Tibial artery (tissue), 4 donors: ENCODE results near the gene GALNT14.

Experiments used
- DNase-seq, 2 donors: peaks; one replicate each; pipeline ENCODE4 v3.0.0-alpha.2; 2019
- H3K27ac ChIP-seq, 2 donors: fragments of 200-600 bp; sonication (generic) in 1 of 2; 1 replicate in 1 of 2; 2 replicates in 1 of 2; pipeline ENCODE4 v1.5.1; 2018 to 2019; ENCODE audit warnings: mild to moderate bottlenecking in 1 of 2
- H3K27me3 ChIP-seq, 2 donors: fragments of 200-600 bp; sonication (generic) in 1 of 2; one replicate each; pipeline versions ENCODE4 v1.5.1 to v1.6.0; 2016 to 2019
- H3K36me3 ChIP-seq, 3 donors: fragments of 200-600 bp; sonication (generic) in 2 of 3; one replicate each; pipeline ENCODE4 v1.5.1; 2016 to 2019; ENCODE audit warnings: mild to moderate bottlenecking in 2 of 3
- H3K4me1 ChIP-seq, 4 donors: fragments of 200-600 bp; sonication (generic) in 2 of 4; 1 replicate in 3 of 4; 2 replicates in 1 of 4; pipeline ENCODE4 v1.5.1; 2016 to 2019
- H3K4me3 ChIP-seq, 2 donors: fragments of 200-600 bp; sonication (generic) in 1 of 2; 1 replicate in 1 of 2; 2 replicates in 1 of 2; pipeline ENCODE4 v1.5.1; 2018 to 2019; ENCODE audit warnings: mild to moderate bottlenecking in 2 of 2
- H3K9me3 ChIP-seq, 3 donors: fragments of 200-600 bp; sonication (generic) in 1 of 3; one replicate each; pipeline ENCODE4 v1.5.1; 2016 to 2019
- intact Hi-C: fragments of 100-400 bp; cut with DNase I; formaldehyde crosslinking; loops from one replicate; pipeline ENCODE4 v1.15.0; 2023; ENCODE audit warnings: low total_unique reads
- TF ChIP-seq, protein P1 (sequence below), 2 experiments: fragments of 200-600 bp in 1 of 2; fragments of 450-650 bp in 1 of 2; IDR thresholded peaks; one replicate each; pipeline ENCODE4 v1.5.1; 2017 to 2019; ENCODE audit warnings: antibody characterized with exemption in 2 of 2, mild to moderate bottlenecking in 1 of 2, moderate library complexity in 1 of 2

The GALNT14 gene

DNA sequence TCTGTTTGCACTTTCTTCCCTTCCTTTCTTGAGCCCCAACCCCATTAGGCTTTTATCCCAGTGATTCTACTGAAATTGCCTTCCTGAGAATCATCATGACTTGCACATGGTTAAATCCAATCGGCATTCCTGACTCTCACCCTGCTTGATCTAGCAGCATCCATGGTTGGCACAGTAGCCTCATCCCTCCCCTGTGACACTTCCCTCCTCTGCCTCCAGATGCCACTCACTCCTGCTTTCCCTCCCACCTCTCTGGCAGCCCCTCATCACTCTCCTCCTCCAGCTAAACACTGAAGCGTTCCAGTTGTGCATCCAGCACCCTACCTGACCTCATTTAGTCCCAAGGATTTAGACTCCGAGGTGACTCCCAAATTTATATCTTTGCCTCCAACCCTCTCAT lies 114.7 kb downstream of the GALNT14 start:
- Histone ChIP-seq H3K27me3 (no peaks in the 10 kb centered on the region), H3K4me1 (no peaks in the 10 kb centered on the region), H3K36me3 (no peaks in the 10 kb centered on the region), H3K4me3 (no peak overlapping the region), H3K27ac (no peak overlapping the region), H3K9me3 (no peaks in the 10 kb centered on the region)
- TF ChIP-seq, protein P1, sequence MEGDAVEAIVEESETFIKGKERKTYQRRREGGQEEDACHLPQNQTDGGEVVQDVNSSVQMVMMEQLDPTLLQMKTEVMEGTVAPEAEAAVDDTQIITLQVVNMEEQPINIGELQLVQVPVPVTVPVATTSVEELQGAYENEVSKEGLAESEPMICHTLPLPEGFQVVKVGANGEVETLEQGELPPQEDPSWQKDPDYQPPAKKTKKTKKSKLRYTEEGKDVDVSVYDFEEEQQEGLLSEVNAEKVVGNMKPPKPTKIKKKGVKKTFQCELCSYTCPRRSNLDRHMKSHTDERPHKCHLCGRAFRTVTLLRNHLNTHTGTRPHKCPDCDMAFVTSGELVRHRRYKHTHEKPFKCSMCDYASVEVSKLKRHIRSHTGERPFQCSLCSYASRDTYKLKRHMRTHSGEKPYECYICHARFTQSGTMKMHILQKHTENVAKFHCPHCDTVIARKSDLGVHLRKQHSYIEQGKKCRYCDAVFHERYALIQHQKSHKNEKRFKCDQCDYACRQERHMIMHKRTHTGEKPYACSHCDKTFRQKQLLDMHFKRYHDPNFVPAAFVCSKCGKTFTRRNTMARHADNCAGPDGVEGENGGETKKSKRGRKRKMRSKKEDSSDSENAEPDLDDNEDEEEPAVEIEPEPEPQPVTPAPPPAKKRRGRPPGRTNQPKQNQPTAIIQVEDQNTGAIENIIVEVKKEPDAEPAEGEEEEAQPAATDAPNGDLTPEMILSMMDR (IDR thresholded peaks at IDR 0.05), result no peak
- no peak for DNase-seq
- intact Hi-C loops, result no loop called here

DNA sequence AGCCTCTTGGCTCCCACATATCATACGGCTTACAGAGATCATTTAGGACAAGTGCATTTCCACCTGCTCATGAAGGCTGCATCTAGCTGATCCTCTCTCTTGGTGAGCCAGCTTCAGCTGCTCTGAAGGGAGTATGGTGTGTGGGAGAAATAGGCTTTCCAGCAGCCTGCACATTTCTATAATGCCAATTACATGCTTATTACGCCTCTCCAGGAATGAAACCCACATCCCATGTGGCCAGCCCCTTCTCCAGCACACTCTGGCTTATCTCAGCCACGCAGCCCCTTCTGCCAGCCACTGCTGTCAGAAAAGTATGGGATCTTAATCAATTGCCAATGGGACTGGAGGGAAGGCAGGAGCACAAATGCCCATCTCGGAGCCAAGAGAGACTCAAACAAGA lies 117.5 kb downstream of the GALNT14 start:
- no peak for DNase-seq
- TF ChIP-seq, protein P1 (IDR thresholded peaks at IDR 0.05), result no peak

DNA sequence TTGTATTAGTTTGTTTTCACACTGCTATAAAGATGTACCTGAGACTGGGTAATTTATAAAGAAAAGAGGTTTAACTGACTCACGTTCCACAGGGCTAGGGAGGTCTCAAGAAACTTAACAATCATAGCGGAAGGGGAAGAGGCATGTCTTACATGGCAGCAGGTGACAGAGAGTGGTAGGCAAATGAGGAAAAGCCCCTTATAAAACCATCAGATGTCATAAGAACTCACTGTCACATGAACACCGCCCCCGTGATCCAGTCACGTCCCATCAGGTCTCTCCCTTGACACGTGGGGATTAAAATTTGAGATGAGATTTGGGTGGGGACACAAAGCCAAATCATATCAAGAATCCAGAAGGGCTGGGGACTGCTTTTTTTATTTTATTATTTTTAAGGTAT lies 120.0 kb downstream of the GALNT14 start:
- Histone ChIP-seq H3K9me3 (no peaks in the 10 kb centered on the region), H3K27me3 (no peaks in the 10 kb centered on the region), H3K4me3 (no peak overlapping the region), H3K27ac (no peak overlapping the region), H3K36me3 (no peaks in the 10 kb centered on the region), H3K4me1 (no peaks in the 10 kb centered on the region)
- no peak for DNase-seq
- intact Hi-C loops, result no loop called here
- TF ChIP-seq, protein P1 (IDR thresholded peaks at IDR 0.05), result no peak

More for the DNA sequence above, 117.5 kb downstream of the GALNT14 start:
- intact Hi-C loops, result no loop called here
- Histone ChIP-seq H3K4me1 (no peaks in the 10 kb centered on the region), H3K36me3 (no peaks in the 10 kb centered on the region), H3K9me3 (no peaks in the 10 kb centered on the region), H3K4me3 (no peak overlapping the region), H3K27ac (no peak overlapping the region), H3K27me3 (no peaks in the 10 kb centered on the region)

DNA sequence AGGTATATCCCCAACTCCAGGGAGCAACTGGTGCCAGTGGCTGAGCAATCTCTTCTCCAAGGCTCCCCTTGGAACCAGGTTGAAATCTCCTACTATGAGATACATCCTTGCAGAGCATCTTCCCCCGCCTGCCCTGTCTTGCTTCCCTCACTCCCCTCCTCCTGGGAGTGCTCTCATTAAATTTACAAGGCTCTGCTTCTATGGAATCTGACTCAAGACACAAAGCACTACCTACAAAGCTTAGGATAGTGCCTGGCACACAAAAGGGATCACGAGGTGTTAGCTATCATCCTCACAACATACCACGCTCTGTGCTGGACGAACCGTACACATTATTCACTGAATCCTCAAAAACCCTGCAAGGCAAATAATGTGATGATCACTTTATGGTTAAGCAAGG lies 121.6 kb downstream of the GALNT14 start:
- TF ChIP-seq, protein P1 (IDR thresholded peaks at IDR 0.05), result no peak
- no peak for DNase-seq
- intact Hi-C loops, result no loop called here
- no peaks in the 10 kb centered on the region for H3K36me3 ChIP-seq
- H3K4me3 ChIP-seq, result no peak overlapping the region
- no peaks in the 10 kb centered on the region for H3K4me1 ChIP-seq
- no peak overlapping the region for H3K27ac ChIP-seq
- no peaks in the 10 kb centered on the region for H3K9me3 ChIP-seq
- H3K27me3 ChIP-seq, result peaks cover 0 to 9% of the 10 kb centered on the region in 2 donors

DNA sequence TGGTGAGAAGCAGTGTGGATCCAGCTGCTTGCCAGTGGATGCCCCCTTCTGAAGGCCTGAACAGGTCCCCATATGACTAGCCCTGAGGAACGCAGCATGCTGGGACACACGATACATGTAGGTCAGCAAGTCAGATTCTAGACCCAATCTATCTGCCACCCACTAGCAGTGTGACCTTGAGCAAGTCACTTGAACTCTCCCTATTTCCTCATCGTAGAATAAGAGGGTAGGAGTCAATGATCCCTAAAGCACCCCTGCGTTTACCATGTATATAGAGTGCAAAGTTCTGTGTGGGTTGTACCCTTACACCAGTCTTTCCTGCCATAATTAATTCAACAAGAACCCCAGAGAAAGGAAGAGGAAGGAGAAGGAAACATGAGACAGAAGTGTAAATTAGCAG lies 123.7 kb downstream of the GALNT14 start:
- Histone ChIP-seq H3K4me1 (no peaks in the 10 kb centered on the region), H3K27ac (no peak overlapping the region), H3K27me3 (peaks cover 0 to 16% of the 10 kb centered on the region in 2 donors), H3K9me3 (no peaks in the 10 kb centered on the region), H3K36me3 (no peaks in the 10 kb centered on the region), H3K4me3 (no peak overlapping the region)
- DNase-seq, result no peak
- intact Hi-C loops, result no loop called here
- TF ChIP-seq, protein P1 (IDR thresholded peaks at IDR 0.05), result no peak

DNA sequence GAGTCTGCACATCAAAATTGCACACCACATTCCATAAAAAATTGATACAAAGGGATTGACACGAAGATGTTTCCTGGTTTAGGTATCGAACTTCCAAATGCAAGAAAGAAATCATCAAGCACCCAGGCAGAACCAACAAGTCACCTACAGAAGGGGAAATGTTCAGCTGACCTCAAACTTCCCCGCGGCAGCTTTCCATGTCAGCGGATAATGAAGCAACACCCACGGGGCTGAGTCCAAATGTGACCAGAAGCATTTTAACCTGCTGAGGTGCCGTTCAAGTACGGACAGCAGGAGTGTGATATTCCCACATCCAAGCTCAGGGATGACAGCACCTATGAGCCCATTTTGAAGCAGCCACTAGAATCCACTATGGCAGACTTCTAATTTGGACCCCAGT lies 124.9 kb downstream of the GALNT14 start:
- Histone ChIP-seq H3K4me3 (no peak overlapping the region), H3K36me3 (no peaks in the 10 kb centered on the region), H3K9me3 (no peaks in the 10 kb centered on the region), H3K4me1 (peaks cover 0 to 7% (median 0%) of the 10 kb centered on the region in 4 donors), H3K27me3 (peaks cover 0 to 16% of the 10 kb centered on the region in 2 donors), H3K27ac (no peak overlapping the region)
- intact Hi-C loops, result no loop called here
- no peak for DNase-seq
- TF ChIP-seq, protein P1 (IDR thresholded peaks at IDR 0.05), result no peak
